Fibroblast of pulmonary artery (primary cell): ENCODE data around the gene TIAM2.

ENCODE experiments used
- DNase-seq: peaks from one replicate; pipeline ENCODE4 v3.0.0-alpha.2; 2010; ENCODE audit warnings: low read depth
- H3K4me3 ChIP-seq: replicated peaks from 2 replicates; pipeline ENCODE4 v1.5.1; 2011; ENCODE audit warnings: low read depth, mild to moderate bottlenecking, control low read depth, low read length, moderate library complexity
- TF ChIP-seq, protein P1 (sequence below): IDR thresholded peaks from 2 replicates; pipeline ENCODE4 v1.5.1; 2011; ENCODE audit warnings: mild to moderate bottlenecking, control low read depth, low read length, inconsistent platforms; ENCODE audit errors: missing control alignments

The TIAM2 gene

DNA sequence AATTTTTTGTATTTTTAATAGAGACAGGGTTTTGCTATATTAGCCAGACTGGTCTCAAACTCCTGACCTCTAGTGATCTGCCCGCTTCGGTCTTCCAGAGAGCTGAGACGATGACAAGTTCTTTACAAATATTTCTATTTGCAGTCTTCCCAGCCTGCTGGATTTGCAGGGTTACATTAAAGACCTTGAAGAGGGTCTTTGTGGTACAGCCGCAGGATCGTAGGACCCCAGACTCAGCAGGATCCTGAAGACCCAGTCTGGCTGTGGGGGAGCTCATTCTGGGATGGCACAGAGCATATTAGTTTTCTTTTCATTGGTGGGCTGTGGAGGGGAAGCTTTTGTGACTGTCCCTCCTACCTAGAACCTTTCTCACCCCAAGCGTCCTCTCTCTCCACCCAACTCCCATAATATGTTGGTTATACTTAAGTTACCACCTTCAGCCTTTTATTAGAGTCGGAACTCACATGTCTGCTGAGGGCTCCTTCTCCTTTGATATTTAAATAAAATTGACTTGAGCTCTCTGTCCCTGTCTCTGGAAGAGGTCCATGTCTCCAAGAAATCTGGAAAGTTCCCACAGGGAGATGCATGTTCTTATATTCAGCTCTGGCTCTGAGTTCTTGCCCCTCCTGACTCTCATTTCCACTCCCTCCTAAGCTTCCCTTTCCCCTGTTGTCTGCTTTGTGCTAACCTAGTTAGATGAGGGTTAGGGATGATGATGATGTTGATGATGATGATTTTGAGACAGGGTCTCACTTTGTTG lies 72.0 kb downstream of the TIAM2 start:
- DNase-seq, result no peak
- no peak overlapping the region for H3K4me3 ChIP-seq
- TF ChIP-seq, protein P1, sequence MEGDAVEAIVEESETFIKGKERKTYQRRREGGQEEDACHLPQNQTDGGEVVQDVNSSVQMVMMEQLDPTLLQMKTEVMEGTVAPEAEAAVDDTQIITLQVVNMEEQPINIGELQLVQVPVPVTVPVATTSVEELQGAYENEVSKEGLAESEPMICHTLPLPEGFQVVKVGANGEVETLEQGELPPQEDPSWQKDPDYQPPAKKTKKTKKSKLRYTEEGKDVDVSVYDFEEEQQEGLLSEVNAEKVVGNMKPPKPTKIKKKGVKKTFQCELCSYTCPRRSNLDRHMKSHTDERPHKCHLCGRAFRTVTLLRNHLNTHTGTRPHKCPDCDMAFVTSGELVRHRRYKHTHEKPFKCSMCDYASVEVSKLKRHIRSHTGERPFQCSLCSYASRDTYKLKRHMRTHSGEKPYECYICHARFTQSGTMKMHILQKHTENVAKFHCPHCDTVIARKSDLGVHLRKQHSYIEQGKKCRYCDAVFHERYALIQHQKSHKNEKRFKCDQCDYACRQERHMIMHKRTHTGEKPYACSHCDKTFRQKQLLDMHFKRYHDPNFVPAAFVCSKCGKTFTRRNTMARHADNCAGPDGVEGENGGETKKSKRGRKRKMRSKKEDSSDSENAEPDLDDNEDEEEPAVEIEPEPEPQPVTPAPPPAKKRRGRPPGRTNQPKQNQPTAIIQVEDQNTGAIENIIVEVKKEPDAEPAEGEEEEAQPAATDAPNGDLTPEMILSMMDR, result no peak

DNA sequence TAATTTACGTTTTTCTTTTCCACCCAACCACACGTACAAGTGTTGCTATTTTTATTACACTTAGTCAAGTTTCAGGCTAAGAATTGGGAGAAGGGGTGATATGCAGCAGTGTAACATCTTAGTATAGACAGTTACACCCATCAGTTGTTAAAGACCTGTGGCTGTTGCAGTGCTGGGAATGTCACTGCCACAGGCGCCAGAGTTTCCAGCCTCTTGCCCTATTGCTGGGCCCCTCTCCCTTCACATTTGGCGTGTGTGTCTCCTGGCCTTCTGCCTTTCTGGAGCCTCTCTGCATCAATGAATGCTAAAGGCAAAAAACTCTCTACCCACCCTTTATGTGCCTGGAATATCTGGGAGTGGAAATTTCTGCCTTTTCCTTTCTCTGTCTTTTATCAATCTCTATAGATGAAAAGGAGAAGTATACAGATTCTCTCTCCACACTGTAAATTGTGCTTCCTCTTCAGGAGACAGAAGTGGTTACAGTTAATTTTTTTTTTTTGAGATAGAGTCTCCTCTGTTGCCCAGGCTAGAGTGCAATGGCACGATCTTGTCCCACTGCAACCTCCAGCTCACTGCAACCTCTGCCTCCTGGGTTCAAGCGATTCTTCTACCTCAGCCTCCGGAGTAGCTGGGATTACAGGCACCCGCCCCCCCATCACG lies 73.0 kb downstream of the TIAM2 start:
- no peak for DNase-seq
- TF ChIP-seq, protein P1, result no peak
- no peak overlapping the region for H3K4me3 ChIP-seq

DNA sequence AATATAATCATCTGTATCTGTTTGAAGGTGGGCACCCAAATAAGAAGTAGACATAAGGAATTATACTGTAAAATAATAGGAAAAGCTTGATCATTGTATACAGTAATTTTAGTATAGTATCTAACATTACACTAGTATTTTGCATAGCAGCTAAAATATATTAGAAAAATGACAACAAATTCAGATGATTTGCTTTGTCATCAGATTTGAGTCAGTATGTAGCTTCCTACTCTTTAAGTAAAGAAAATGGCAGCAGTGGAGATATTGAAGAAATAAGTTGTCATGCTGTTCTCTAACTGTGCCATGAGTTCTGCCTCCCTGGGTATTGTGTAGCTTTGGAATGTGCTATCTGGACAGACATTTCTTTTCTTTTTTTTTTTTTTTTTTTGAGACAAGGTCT lies 74.4 kb downstream of the TIAM2 start:
- TF ChIP-seq, protein P1, result no peak

DNA sequence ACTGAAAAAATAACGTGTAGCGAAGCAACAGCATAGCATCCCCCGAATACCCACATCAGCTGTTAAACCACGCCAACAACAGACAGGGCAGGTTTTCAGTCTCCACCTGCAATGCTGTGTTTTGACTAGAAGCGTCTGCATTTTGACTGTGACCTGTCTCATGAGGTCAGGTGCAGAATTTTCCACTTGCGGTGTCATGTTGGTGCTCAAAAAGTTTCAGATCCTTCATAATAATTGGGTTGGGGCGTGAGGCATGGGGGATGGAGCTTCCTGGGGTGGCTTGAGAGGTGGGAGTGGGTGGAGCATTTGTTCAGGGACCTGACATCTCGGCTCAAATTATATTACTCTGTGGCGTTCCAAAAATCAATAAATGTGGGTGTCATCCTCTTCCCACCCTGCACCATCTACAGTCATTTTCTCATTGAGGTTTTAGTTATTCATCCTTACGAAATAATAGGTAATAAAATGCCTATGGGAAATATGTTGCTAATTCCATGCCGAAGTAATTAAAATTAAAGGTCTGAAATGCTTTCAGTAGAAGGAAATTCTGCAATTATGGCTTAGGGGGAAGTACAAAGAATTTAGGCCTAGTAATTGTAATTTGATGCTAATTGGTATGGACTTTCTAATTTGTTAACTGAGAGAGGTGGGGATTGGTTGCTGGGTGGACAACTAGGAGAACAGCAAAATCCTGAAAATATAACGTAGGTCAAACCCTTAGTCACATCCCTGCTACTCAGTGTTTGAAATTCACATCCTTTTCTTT lies 81.0 kb downstream of the TIAM2 start:
- H3K4me3 ChIP-seq, result no peak overlapping the region
- TF ChIP-seq, protein P1, result no peak
- DNase-seq, result no peak

More for the DNA sequence above, 74.4 kb downstream of the TIAM2 start:
- H3K4me3 ChIP-seq, result no peak overlapping the region
- DNase-seq, result no peak

DNA sequence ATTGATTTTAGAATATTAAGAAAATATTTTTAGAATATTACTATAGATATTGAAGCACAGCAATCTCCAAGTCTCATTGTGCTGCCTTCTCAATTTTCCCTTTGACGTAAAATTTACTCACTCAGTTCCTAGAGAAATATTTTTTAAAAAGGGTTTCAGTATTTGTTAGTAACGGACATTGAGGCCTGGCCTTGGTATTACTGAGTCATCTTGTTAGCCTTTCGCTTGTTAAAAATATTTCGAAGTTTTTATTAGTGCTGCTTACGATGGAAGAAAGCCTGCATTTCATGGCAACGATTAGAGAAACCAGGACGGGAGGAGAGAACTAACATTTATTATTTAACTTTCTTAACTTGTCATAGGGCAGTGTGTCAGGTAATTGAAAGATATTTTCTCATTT lies 82.2 kb downstream of the TIAM2 start:
- DNase-seq, result no peak
- TF ChIP-seq, protein P1, result no peak
- no peak overlapping the region for H3K4me3 ChIP-seq

DNA sequence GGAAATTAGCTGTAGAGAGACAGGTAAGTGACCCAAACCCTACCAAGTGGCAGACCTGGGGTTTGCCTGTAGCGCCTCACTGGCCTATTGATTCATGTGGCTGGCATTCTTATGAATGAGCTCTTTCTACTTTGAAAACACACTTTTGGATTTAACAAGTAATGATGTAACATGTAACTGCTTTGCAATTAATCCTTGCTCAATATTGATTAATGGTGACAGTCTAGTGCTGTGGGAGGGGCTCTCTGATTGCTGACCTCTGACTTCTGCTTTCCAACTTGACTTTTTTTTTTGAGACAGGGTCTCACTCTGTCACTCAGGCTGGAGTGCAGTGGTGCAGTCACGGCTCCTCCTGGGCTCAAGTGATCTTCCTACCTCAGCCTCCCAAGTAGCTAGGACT lies 82.7 kb downstream of the TIAM2 start:
- no peak overlapping the region for H3K4me3 ChIP-seq
- TF ChIP-seq, protein P1, result no peak
- no peak for DNase-seq
